Bronchial epithelial cell (primary cell): ENCODE data around the gene DNAJB7. TPM values are rescaled to one million over a fixed set of nuclear protein-coding genes. Genes with fewer than 3 reads are reported as not detected.

Experiments
- DNase-seq: peaks from one replicate; pipeline ENCODE4 v3.0.0-alpha.2; 2010; ENCODE audit warnings: low read depth
- FAIRE-seq: peaks from 2 replicates; lab custom pipeline; 2011; peaks lifted over from hg19 to GRCh38; lab: Jason Lieb, UNC
- H3K27me3 ChIP-seq: 2 replicates; pipeline ENCODE4 v1.5.1; 2011; ENCODE audit warnings: low read length; ENCODE audit not compliant: control insufficient read depth, insufficient read depth
- H3K36me3 ChIP-seq: 2 replicates; pipeline ENCODE4 v1.5.1; 2011; ENCODE audit warnings: low read length; ENCODE audit not compliant: control insufficient read depth, insufficient read depth
- H3K4me3 ChIP-seq: 2 replicates; pipeline ENCODE4 v1.5.1; 2011; ENCODE audit warnings: mild to moderate bottlenecking, low read depth, low read length, control low read depth
- total RNA-seq: library from RNA; depleted of rRNA; stranded (reverse); fragments of >200 nt; gene quantifications from 2 replicates; pipeline ENCODE4 v1.2.1, GENCODE V29; 2014
- TF ChIP-seq, protein P1 (sequence below): IDR thresholded peaks from 2 replicates; pipeline ENCODE4 v1.5.1; 2011; ENCODE audit warnings: mild to moderate bottlenecking, moderate library complexity, low read length, control low read depth, inconsistent platforms; ENCODE audit not compliant: insufficient read depth, severe bottlenecking

Gene DNAJB7
- total RNA-seq, 1 donor from 2014 or later, result not detected

GRCh38 chr22:40818747-40819598 is 42.9 kb downstream of the DNAJB7 start, which contains the start of gene SLC25A17:
SLC25A17 (minus strand) TSS chr22:40819346; CDS start chr22:40819248, 98 bp downstream.
- TF ChIP-seq, protein P1, sequence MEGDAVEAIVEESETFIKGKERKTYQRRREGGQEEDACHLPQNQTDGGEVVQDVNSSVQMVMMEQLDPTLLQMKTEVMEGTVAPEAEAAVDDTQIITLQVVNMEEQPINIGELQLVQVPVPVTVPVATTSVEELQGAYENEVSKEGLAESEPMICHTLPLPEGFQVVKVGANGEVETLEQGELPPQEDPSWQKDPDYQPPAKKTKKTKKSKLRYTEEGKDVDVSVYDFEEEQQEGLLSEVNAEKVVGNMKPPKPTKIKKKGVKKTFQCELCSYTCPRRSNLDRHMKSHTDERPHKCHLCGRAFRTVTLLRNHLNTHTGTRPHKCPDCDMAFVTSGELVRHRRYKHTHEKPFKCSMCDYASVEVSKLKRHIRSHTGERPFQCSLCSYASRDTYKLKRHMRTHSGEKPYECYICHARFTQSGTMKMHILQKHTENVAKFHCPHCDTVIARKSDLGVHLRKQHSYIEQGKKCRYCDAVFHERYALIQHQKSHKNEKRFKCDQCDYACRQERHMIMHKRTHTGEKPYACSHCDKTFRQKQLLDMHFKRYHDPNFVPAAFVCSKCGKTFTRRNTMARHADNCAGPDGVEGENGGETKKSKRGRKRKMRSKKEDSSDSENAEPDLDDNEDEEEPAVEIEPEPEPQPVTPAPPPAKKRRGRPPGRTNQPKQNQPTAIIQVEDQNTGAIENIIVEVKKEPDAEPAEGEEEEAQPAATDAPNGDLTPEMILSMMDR, result peak; percentile 55
- DNase-seq, result peak; percentile 69
- H3K27me3 ChIP-seq, result no peaks in the 10 kb centered on the region
- H3K4me3 ChIP-seq, result peak within 1 kb of the TSS; percentile 93
- FAIRE-seq, result no peak
- no peaks in the 10 kb centered on the region for H3K36me3 ChIP-seq

DNA sequence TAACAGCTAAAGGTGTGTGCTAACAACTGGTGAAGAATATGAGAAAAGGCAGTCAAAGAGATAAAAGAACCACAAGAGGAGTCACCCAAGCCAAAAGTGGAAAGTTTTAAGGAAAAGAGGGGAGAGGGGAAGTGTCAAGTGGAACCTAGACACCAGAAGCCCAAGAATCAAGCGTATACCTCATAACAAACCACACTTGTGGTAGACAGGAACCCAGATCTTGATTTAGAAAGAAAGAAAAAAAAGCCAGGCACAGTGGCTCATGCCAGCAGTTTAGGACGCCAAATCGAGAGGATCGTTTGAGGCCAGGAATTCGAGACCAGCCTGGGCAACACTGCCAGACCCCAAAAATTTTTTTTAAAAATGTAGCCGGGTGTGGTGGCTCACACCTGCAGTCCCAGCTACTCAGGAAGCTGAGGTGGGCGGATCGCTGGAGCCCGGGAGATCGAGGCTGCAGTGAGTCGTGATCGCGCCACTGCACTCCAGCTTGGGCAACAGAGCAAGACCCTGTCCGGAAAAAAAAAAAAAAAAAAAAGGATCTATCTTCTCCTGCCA is 43.6 kb downstream of the DNAJB7 start:
- no peak for FAIRE-seq
- TF ChIP-seq, protein P1, result no peak
- DNase-seq, result no peak
- H3K4me3 ChIP-seq, result peak overlapping the region; percentile 93
- no peaks in the 10 kb centered on the region for H3K27me3 ChIP-seq
- H3K36me3 ChIP-seq, result no peaks in the 10 kb centered on the region

DNA sequence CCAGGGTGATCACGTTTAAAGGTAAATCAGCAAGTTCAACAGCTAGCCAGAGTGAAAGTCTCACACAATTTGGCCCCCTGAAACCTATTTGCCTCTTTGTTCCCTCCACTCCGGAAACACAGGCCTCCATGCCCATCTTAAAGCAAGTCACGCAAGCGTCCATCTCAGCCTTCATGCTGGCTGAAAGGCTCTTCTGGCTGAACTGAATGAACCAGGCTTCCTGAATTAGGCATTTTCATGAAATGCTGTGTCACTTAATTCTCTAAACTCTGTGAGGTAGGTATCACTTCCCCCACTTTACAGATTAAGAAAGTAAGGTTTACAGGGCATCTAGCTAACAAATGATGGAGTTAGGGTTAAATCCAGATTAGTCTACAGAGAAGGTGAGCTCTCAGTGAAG is 44.2 kb downstream of the DNAJB7 start:
- no peaks in the 10 kb centered on the region for H3K27me3 ChIP-seq
- H3K4me3 ChIP-seq, result no peak overlapping the region
- H3K36me3 ChIP-seq, result no peaks in the 10 kb centered on the region
- no peak for FAIRE-seq
- DNase-seq, result no peak
- TF ChIP-seq, protein P1, result no peak

DNA sequence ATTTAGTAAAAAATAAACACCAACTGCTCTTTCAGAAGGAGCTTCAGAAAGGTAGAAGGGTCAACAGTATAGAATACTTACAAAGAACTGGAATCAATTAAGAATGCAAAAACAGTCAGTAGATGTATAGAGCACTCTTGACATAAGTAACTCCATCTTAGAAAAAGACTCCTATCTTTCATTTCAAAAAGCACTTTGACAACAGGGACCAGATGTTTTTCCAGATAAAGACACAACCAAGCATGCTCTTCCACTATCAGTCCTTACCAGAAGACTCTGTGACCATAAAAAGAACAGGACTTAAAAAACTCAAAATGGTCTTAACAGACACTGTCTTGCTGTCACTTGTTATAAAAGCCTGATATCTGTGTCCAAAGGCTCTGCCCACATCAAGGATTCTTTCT is 48.0 kb downstream of the DNAJB7 start:
- DNase-seq (no peak), FAIRE-seq (no peak)
- no peak overlapping the region for H3K4me3 ChIP-seq
- TF ChIP-seq, protein P1, result no peak
- H3K27me3 ChIP-seq, result no peaks in the 10 kb centered on the region
- H3K36me3 ChIP-seq, result no peaks in the 10 kb centered on the region

Other genes starting within 250 kb of the DNAJB7 start
- gene MRTFA, start 225.4 kb downstream of the DNAJB7 start, total RNA-seq, result 23.9 and 25.3 TPM in 2 replicates
- not detected in 2 replicates for gene MCHR1, start 182.6 kb downstream of the DNAJB7 start, total RNA-seq
- gene SLC25A17, start 42.8 kb downstream of the DNAJB7 start, total RNA-seq, result 19.6 and 27.4 TPM in 2 replicates
- 194 and 205 TPM in 2 replicates for gene ST13, start 5.5 kb downstream of the DNAJB7 start, total RNA-seq
- 5.5 and 5.6 TPM in 2 replicates for gene XPNPEP3, start 5.0 kb downstream of the DNAJB7 start, total RNA-seq
- gene RBX1, start 89.3 kb upstream of the DNAJB7 start, total RNA-seq, result 35.8 and 45.7 TPM in 2 replicates
- gene EP300, start 230.5 kb upstream of the DNAJB7 start, total RNA-seq, result 24.0 and 30.5 TPM in 2 replicates